Stimulated activated CD8-positive, alpha-beta memory T cell treated with anti-CD3 and anti-CD28 coated beads, Interleukin-2, amount 100 ng/mL, for 48 hours (primary cell): ENCODE measurements around the gene TRIM58.

Experiments
- DNase-seq, 2 donors: peaks; one replicate each; pipeline ENCODE4 v3.0.0-alpha.2; 2020; ENCODE audit warnings: low read depth in 2 of 2

The TRIM58 gene, protein sequence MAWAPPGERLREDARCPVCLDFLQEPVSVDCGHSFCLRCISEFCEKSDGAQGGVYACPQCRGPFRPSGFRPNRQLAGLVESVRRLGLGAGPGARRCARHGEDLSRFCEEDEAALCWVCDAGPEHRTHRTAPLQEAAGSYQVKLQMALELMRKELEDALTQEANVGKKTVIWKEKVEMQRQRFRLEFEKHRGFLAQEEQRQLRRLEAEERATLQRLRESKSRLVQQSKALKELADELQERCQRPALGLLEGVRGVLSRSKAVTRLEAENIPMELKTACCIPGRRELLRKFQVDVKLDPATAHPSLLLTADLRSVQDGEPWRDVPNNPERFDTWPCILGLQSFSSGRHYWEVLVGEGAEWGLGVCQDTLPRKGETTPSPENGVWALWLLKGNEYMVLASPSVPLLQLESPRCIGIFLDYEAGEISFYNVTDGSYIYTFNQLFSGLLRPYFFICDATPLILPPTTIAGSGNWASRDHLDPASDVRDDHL

DNA sequence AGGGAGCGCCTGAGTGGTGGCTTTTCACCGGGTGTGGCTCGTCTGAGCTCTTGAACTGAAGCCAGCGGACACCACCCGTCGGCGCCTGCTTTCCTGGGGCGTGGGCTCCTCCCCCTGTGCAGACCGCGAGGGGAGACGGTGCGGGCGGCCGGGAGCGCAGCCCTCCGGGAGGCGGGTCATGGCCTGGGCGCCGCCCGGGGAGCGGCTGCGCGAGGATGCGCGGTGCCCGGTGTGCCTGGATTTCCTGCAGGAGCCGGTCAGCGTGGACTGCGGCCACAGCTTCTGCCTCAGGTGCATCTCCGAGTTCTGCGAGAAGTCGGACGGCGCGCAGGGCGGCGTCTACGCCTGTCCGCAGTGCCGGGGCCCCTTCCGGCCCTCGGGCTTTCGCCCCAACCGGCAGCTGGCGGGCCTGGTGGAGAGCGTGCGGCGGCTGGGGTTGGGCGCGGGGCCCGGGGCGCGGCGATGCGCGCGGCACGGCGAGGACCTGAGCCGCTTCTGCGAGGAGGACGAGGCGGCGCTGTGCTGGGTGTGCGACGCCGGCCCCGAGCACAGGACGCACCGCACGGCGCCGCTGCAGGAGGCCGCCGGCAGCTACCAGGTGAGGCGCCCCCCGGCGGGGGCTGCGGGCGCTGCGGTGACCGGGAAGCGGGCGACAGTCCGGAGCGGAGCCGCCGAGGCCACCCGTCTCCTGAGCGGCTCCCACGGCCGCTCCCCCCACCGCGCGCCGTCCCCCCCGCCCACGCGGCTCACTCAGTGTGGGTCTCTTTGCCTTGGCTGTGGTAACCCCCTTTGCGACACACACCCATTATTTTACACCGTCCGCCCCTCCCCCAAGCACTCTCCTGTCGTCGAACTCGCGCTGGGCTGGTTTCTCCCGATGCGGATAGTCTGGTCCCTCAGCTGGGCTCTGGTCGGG lies at the start of gene TRIM58:
TSS of gene TRIM58 (plus strand) at position 119 of the 916 bp plus-strand sequence. CDS start at position 179, 60 bp downstream.
- peak in 1 of 2 donors; percentile 15 for DNase-seq

DNA sequence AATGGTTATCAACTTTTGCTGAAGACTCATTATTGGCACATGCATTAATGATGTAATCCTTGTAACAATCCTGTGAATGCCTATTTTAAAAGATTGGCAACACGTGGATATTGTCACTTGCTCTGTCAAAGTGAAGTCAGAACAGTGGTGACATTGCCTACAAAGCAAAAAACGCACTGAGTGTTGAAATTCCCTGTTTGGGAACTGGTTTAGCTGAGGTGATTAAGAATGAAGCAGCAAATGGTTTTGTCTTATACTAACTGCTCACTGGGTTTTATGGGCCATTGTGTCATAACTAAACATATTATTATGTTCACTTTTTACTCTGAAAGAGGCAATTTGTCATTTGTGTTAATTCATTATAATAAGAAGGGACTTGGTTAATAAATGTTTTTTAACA lies 44.4 kb upstream of the TRIM58 start:
- DNase-seq: no peak

DNA sequence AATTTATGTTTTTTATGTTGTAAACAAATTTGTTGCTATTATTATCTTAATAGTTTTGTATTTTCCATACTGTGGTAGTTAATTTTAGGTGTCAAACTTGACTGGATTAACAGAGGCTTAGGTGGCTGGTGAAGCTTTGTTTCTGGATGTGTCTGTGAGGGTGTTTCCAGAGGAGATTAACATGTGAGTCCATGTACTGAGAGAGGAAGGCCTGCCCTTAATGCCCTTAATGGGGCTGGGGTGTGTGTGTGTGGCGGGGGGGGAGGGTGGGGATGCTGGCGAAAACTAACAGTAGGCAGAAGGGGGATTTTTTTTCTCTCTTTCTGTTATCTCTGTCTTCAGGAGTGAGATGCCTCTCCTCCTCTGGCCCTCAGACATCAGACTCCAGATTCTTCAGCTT lies 34.9 kb upstream of the TRIM58 start:
- DNase-seq: no peak

DNA sequence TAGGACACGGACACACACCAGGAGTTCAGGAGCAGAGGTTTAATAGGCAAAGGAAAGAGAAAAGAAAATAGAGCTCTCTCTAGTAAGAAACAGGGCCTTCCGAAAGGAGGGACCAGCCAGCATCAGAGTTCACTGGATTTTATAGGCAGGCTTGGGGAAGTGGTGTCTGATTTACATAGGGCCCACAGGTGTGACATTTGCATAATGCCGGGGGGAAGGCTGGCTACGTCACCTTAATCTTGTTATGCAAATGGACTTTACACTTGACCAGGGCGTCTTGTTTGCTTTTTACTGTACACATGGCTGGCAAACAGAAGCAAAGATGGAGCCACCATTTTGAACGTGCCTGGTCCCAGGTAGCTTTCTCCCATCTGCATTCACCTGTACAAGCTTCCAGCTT lies 33.0 kb upstream of the TRIM58 start, which contains the start of gene OR14A16:
TSS of gene OR14A16 (minus strand) at position 97 of the 400 bp plus-strand sequence. CDS start 8,390 bp downstream, outside the sequence.
- DNase-seq: no peak

DNA sequence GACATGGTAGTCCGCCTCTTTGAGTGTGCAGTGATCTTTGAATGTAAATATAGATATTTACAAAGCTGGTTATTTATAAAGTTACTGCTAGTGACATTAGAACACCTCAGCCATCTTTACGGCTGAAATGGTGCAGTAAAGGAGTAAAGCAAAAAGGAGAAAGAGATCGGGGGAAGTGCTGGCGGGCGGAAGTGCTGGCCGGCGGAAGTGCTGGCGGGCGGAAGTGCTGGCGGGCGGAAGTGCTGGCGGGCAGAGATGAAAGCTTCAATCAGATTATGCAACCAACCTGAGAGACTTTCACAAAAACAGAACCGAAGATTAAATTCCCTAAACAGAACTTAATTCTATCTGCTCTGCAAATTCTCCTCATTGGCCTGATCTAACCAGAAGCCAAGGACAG lies 31.6 kb upstream of the TRIM58 start:
- DNase-seq: no peak

DNA sequence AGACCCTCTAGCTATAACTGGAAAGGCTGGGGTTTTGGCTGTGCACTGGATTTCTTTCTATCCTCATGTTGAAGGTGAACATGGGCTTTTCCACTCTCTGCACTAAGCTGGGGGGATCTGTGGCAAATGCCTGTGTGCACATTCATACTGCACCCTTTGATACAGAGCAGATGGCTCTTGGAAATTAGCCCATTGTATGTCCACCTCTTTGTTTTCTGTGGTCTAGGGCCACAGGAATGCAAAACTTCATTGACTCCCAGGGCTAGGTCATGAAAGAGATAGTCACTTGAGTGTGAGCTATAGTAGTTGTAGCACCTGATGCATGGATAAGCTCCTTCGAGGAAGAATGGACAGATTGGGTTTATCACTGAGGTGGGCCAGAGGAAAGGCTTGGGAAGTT lies 27.3 kb upstream of the TRIM58 start:
- DNase-seq: no peak

DNA sequence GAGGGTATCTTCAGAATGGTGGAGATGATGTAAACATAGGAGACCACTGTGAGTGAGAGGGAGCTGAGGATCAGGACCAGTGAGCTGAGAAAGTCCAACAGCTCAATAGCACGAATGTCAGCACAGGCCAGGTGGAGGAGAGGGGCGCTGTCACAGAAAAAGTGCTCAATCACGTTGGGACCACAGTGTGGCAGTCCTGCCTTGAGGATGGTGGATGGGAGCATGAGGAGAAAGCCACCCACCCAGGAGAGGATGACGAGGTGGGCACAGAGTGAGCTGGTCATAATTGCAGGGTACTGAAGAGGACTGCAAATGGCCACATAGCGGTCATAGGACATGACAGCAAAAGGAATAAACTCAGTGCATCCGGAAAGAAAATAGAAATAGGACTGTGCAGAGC lies 23.4 kb upstream of the TRIM58 start:
- no peak for DNase-seq

DNA sequence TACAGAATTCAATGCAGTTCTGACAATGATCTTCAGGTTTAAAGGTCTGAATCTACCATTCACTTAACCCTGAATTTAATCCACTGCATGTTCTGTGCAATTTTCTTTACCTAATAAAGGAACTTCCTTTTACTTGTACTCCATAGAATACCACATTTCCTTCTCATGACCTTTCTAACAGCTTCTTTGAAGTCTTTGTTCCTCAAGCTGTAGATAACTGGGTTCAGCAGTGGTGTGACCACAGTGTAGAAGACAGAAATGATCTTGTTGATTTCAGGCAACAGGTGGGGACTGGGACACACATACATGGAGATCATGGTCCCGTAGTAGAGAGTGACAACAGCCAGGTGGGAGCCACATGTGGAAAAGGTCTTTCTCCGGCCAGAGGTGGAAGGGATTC lies 16.2 kb upstream of the TRIM58 start:
- DNase-seq: no peak

DNA sequence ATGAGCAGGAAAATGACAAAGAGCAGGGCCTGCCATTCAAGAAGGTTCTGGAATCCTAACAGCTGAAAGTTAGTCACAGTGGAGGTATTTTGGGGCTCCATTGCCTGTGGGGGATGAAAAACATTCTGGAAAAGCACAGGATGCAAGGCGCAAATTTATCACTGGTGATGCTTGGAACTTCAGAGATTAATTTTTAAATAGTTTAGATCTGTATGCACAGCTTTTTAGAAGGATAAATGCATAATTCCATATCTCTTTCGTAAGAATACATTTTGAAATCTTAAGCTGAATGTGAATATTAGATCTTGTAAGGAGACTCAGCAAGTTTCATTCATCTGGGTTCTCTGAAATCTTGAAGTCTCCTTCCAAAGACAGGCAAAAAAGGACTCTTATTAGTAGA lies 15.2 kb upstream of the TRIM58 start, which contains the start of gene OR11L1:
TSS of gene OR11L1 (minus strand) at position 101 of the 400 bp plus-strand sequence. CDS start at position 101, 0 bp downstream.
- no peak for DNase-seq

DNA sequence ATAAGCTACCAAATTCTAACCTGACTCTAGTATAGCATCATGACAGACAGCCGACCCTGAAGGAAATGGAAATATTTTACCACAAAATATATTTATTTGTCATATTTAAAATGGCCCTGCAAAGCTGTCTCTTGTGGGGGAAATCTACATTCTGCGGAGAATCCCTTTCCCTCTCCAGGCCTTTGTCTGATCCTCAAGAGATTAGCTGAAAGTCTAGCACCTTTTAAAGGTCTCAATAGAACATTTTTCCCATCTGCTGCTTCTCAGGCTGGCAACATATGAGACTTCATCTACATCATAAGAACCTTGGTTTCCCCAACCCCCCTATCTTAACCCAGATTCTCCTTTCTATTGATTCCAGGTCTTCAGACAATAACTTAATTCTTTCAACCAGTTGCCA lies 13.6 kb upstream of the TRIM58 start:
- DNase-seq: no peak

DNA sequence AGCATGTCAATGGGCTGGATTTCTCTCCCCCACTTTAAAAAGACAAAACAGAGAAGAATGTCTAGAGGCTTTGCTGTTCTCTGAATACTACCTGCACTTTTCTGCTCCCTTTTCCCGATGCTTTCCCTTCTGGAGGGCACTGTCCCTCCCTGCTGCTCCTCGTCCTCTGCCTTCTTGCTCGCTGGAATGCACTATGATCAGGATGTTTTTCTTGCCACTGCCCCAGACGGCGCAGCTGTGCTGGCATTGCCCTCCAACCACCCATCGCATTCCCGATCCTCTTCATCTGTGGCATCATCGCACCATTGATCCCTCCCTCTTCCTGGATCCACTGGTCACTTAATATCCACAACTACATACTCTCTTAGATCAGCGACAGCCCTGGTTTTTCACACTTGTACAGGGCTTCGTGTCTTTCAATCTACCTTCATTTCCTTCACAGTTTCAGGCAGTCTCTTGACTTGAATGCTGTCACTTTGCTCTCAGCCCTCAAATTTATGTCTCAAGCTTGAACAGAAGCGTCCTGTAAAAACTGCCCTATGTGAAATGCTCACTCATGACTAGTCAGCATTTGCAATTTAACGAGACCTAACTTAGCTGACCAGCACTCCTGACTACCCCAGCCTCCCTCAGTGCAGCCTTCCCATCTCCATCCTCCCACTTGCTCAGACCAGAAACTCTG lies 11.8 kb upstream of the TRIM58 start:
- no peak for DNase-seq

DNA sequence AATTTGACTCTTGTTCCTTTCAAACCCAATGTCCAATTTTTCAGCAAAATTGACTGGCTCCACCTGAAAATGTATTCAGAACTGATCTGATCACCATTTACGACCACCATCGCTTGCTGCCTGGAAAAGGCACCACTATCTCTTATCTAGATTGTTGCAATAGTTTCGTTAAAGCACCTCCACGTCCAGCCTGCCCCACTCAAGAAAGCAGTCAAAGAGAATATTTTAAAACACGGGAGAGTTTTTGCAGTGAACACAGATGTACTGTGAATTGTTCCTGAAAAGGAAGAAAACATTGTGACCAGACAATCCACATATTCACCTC lies 11.3 kb upstream of the TRIM58 start:
- no peak for DNase-seq

DNA sequence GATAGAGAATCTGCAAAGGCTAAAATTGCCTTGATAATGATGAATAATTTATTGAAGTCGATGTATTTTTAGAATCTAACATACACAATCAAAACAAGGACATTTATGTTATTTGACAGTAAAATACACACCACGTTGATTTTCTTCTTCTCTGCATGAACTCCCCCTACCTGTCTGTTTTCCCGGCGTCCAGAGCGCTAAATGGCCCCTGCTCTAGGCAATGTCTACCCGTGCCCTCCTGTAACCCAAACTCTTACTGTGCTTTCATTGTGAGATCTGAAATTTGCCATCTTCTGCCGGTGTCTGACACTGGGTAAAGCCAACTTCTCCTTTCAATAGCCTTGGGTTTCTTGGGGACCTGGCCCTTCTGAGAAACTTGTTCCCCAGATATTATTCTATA lies 8.6 kb upstream of the TRIM58 start:
- DNase-seq: no peak

DNA sequence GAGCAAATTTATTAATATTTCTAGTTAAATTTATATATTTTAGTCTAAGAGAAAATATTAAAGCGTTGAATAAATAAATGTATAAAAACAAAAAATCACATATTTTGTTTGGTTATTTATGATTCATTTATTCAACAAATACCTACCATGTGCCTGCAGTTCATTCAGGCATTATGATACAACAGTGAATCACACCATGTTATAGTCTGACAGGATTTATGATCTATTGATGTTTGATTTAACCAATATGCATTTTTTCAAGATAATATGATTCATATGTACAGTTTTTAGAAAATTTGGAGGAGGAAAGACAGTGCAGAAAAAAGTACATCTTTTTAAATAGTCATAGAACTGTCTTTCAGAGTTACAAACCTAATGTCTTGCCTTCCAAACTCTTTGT lies 7.4 kb upstream of the TRIM58 start:
- no peak for DNase-seq

DNA sequence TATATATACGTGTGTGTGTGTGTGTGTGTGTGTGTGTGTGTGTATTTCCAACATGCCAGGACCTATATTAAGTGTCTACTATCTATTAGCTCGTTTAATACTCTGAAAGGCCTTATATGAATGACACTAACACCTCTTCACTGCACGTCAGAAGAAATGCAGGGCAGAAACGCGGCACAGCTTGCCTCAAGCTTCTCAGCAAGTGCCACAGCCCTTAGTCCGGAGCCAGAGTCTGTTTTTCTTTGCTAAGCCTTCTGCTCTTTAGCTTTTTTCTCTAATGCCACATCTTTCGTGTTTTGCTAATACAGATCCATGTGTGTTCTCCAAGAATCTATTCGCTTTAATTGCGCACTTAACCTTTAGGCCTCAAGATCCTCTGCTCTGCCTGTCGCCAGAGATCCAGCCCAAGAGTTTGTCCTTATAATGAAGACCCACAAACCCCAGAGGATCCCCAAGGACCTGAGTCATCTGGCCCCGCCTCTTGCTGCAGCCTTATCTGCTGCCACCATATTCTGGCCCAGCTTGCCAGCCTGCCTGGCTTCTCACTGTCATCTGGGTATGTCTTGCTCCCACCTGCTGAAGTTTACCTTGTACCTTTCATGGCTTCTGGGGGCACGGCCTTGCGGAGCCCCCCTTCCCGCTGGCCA lies 2.0 kb upstream of the TRIM58 start:
- no peak for DNase-seq

DNA sequence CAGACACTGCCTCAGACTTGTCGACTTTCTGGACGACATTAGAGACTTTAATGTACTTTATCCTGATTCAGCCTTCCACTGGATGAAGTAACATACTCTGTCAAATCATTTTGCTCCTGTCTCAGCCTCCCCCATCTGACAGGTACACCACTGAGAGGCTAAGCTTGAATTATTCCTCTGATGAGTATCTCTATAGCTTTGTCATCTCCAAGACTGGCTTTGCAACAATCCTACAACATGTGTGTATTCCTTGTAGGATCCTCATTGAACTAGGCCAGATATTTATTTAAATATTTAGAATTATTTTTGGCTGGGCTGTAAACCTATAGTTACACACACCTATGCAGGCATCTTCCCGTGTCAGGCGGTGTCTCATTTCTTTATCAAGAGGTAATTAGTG lies 1.1 kb upstream of the TRIM58 start:
- no peak for DNase-seq

DNA sequence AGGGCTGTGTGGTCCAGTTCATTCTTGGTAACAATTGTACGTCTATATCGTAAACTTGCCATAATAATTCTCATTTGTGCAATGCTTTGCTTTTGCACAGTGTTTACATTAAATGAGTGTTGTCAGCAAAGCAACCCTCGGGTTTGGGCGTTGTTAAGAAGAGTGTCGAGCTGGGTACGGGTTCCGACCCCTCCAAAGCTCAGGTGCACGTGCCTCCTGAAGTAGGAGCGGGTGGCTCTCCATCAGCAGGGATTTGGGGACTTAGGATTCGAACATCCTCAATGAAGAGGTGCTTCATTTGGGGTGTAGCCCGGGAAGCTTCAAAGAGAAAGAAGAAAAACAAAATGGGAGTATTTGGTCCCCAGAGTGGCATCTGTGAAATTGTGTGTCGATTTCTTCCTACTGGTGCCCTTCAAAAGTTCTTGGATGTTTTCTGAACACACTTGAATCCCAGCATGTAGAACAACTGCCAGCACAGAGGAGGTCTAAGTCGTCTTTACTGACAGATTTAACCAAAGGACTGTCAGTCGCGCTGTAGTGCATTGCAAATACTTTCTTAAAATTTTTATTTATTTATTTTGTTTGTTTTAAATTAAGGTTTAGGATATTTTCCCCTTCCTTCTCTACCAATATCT lies 1.1 kb downstream of the TRIM58 start:
- no peak for DNase-seq

DNA sequence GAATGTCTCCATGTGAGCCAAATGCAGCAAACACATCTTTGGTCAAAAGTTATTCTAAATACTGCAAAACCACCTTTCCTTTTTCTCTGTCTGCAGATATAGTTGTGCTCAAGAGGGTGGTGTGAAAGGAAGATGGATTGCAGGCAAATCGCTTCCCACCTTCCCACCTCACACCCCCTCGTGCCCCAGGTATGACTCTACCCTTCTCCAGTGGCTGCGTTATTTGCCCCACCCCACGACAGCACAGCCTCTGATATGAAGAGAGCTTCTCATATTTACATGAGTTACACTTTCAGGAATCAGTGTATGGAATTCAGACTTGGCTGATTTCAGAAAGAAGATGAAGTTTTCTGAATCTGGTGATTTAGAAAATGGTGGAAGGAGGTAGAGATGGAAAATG lies 5.8 kb downstream of the TRIM58 start:
- no peak for DNase-seq

DNA sequence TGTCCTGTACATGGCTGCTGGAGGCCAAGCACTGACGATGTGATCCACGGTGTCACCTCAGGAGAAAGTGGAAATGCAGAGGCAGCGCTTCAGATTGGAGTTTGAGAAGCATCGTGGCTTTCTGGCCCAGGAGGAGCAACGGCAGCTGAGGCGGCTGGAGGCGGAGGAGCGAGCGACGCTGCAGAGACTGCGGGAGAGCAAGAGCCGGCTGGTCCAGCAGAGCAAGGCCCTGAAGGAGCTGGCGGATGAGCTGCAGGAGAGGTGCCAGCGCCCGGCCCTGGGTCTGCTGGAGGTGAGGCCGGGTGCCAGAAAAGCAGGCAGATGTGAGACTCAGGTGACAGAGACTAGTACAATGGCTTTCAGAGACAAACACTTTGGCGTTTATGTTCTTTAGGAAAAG lies 7.7 kb downstream of the TRIM58 start:
- no peak for DNase-seq

DNA sequence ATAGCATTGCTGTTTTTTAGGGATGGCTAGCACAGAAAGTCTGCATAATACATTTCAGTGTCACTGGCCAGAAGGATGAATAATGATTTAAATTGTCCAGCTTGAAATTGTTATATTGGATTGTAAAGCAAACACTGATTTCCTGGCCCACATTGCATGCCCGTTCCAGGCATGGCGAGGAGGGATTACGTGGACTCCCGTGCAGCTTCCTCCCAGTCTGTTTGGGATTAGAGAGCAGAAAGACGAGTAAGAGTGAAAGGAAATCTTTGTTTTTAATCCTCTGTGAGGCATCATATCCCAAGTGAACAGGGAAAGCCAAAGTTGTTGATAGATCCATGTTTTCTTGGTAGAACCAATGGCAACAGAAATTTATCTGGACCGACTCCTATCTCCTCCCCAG lies 8.4 kb downstream of the TRIM58 start:
- DNase-seq: no peak

DNA sequence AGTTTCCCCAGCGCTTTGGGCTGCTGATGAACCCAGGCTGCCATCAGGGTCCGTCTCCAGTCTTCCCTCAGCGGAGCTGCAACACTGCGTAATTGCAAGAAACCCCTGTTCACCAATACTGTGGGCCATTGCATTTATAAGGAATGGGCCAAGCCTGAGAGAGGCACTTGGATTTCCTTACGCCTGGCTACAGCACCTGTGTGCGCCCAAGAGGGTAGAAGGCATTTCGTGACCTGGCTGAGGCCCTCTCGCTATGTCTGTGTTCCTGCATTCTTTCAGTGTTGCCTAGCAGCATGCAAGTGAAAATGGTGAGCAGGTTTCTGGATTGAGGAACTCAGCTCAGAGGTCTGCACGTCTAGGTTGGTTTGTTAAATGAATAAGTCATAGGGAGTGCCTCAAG lies 26.4 kb downstream of the TRIM58 start:
- no peak for DNase-seq
